Measurements from ENCODE around the gene TP73. TPM values are rescaled to one million over a fixed set of nuclear protein-coding genes. Genes with fewer than 3 reads are reported as not detected.

TP73 gene
- polyA plus RNA-seq, 1 donor: 2.1 TPM

DNA sequence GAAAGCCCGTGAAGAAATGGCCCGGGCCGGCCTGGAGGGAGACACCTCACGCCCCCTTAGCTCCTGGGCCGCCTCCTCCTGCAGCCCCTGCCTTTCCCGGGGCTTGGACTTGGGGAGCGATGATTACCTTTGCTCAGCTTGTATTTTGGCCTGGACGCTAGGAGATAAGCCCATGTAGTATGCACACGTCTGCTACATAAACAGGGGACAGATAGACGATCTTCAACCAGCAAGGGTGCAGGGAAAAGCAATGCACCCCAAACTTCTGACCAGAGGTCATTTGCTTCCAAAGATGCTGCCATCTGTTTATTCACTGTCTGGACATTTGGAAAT lies 936 bp downstream of the TP73 start:
- DNase-seq: no peak

DNA sequence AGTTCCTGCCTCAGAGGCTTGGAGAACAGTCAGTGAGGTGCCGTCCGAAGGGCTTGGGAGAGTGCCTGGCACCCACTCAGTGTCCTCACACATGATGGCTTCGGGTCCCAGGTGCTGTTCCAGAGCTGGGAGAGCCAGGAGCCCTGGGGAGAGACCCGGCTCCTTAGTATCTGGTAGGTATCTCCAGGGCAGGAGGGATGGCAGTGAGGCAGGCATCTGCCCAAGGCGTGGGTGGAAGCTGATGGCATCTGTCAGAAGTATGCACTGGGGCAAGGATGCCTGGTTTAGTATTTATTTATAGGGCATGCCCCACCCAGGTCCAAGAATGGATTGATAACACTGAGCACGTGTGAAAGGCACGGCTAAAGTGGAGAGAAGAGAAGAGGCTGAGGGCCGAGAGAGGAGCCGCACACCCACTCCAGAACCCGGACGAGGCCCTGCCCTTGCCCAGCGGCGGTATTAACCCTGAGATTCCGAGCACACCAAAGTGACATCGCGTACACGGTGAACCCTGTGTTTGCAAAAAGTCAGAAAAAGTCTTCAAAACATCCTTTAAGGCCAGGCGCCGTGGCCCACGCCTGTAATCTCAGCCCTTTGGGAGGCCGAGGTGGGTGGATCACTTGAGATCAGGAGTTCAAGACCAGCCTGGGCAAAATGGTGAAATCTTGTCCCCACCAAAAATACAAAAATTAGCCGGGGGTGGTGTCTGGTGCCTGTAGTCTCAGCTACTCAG lies 2.4 kb downstream of the TP73 start:
- DNase-seq: no peak

DNA sequence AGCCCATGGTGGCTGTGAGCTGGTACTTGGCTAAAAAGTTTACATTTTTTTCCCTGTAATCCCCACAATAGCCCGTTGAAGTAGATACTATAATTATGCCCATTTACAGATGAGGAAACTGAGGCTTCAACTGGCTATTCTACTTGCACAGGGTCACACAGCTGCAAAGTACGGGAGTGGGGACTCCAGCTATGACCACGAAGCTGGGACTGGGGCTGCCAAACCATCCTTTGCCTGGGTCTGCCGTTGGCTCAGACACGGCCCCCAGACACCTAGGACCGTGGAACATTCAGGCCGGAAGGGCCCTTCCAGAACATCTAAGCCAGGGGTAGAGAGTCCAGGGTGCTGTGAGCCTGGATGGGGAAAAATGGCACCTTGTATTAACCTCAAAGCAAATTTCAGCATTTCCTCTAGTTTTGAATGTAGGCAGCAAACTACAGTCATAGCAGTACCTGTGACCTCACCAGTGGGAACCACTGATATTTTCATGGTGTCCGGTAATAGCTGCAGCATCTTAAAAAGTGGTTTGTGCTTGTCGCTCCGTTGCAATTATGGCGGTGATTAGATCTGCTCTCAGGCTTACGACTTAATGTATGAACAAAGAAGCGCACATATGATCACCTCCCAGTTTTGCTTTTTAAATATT lies 4.3 kb downstream of the TP73 start:
- DNase-seq: no peak

DNA sequence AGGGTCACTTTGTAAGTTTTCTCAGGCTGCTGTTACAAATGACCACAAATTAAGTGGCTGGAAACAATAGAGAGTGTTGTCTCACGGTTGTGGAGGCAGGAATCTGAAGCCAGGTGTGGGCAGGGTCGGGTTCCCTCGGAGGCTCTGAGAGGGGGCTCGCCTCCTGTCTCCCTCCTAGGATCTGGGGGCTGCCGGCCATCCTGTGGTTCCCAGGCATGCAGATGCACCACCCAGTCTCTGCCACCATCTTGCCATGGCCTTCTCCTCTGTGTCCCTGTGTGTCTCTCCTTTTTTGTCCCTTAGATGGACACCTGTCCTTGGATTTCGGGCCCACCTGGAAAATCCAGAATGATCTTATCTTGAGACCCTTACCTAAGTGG lies 4.8 kb downstream of the TP73 start:
- no peak for DNase-seq

DNA sequence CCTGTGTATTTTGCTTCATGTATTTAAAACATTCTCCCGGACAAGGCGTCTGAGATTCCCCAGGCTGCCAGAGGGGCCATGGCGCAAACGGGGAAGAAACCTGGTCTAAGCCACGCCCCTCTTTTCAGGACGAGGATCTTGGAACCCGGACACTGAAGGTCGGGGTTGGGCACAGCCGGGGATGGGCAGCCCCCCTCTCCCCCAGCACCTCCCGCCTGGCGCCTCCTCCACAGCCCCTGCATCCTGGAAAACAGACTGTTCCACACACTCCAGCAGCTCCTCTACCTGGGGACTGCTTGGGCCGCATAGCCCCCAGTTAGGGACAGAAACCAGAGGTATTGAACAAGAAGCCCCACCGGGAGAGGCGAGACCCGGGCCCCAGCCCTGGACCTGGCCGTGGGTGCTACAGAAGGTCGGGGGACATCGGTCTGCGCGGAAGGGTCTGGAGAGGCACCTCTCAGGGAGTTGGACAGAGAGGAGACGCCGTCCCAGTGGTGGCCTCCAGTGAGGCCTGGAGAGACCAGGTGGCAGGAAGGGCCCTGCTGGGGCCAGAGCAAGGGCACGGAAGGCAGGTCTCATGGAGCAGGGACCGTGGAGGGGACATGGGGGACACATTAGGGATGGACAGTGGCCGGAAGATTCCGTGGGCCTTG lies 5.4 kb downstream of the TP73 start:
- DNase-seq: no peak

DNA sequence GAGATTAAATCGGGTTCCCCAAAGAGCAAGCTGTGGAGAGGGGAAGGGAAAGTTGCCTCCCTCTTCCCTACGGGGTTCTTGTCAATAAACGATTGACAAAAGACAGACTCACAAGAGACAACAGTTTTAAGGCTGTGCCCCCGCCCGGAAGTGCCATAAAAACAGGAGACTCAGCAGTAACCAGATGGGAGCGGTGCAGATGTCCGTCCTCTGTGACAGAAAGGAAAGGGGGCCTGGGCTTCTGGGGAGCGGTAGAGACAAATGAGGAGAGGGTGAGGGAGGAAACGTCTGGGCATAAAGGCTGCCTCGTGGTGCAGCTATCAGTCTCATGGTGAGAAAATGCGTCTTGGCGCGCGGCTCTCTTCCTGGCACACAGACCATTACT lies 5.9 kb downstream of the TP73 start:
- no peak for DNase-seq

DNA sequence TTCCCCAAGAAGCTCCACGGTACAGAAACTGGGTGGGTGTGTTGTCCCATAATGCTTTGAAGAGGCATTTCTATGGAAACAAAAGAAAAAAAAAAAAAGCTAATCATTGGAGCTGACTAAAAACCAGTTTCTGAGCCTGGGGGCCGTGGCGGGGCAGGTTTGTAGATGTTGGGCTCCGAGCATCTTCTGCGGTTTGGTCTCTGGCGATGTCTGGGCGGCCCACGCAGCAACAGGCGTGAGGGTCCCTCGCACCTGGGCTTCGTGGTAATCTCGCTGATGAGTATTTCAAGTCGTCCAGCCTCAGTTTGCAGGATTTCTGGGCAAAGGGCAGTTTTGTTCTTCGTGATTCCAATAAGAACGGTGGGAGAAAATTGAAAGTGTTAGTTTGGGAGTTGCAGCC lies 6.8 kb downstream of the TP73 start:
- no peak for DNase-seq

DNA sequence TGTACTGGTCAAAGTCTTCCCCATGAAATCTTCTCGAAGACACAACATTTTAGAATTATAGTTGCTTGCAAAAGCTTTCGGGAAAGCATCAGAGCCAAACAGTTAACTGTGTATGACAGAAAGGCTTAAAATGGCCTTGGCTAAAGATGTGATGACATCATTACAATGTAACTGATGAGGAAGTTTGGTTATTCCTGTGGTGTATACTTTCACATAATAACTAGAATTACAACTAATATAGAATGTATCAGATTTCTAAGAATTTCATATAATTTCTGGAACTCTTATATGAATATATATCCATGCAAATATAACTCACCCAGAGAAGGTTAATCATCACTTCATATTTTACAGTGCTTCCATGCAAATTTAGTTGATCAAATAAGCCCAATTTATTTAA lies 8.4 kb downstream of the TP73 start:
- DNase-seq: no peak

DNA sequence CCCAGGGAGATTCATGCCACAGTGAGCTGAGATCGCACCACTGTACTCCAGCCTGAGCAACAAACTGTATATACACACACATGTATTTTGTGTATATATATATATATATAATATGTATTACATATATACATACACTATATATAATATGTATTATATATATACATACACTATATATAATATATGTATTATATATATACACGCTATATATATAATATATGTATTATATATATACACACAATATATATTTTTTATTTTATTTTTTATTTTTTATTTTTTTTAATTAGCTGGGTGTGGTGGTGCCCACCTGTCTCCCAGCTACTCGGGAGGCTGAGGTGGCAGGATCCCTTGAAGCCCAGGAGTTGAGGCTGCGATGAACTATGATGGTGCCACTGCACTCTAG lies 9.3 kb downstream of the TP73 start:
- DNase-seq: no peak

DNA sequence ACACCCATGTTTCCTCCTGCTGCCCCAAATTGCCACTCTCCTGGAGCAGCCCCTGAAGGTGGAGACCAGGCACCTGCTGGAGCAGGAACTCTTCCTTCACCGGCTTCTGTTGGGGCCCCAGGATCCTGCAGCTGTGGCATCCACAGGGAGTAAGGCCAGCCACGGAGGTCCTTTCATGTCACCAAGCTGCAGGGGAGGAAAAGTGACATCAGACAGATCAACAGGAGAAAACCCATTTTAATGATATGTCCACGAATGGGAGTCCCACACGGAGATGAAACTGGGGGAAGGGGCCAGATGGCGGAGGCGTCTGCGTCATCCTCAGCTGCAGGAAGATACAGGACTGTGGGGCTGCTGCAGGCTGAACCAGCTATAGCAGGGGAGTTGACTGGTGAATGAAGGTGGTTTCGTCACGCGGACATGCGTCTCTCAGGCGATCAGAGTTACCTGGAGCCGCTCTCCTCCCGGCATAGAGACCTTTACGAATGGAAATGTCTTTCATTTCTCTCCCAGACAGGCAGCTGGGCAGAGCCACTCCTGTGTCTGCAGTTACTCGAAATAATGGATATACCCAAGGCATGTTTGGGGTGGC lies 9.9 kb downstream of the TP73 start:
- no peak for DNase-seq

DNA sequence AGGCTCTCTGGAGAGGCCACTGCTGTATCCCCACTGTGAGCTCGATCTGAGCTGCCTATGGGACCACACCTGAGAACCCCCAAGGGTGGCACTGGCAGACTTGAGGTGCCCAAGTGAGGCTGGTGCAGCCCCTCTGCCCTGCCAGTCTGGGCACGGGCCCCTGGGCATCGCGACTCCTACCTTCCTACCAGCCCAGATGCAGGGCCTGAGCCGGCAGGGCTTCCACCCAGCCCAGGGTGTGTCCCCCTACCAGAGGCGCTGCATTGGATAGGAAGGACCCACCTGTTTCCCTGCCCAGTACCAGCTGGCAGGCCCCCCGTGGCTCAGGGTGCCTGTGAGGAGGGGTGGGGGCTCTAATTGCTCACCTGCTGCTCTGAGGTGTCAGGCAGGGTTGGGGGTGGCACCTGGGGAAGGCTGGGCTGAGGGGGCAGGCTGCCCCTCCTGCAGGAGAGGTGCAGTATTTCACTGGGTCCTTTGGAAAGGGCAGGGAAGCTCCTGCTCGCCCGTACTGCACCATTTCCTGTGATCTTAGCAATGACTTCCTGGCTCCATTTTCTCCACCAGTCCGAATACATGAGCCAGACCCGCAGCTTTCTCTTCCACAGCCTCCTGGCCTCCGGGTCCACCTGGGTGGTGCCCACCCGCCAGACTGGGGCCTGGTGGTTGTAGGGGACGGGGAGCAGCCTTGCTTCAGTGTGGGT lies 11.8 kb downstream of the TP73 start:
- DNase-seq: no peak

DNA sequence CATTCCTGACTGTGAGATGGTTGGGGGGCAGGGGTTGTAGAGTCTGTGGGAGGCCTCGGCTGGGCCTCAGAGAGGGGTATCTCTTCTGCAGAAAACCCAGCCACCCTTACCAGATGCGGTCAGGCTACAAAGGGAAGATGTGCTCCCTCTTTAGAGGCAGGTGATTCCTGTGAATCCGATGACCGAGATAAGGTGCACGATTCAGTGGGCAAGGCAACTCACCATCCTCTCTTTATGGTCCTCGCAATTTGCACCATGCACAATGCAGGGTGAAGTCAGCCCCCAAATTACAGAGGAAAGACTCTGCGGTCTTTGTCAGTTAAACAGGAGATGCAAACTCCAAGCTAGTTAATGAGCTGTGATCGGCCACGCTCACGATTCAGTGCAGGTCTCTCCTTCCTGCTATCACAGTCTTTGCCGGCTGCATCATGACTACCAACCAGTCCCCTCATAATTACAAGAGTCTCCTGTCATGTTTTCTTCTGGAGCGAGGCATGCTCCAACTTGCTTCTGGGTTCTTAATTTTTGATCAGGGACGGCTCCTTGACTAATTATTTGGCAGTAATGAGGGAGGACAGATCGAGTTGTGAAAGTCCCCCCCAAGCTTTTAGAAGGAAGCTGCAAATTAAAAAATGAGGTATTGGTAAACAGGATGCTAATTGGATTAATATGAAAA lies 12.5 kb downstream of the TP73 start:
- DNase-seq: no peak

DNA sequence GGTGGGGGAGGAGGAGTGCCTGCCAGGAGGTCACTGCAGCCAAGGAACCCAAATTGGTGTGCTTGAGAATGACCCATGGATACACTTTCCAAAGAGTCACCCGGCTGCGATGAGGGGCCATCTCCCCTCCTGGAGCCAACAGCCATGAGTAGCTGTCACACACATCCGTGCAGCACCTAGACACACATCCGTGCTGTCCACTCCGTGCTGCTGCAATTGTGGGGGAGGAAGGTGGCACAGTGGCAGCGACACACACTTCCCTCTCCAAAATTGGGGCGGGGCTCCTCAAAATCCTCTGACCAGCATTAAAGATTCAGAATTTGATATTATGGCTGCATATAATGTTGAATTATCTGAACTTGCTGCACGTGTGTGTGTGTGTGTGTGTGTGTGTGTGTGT lies 15.8 kb downstream of the TP73 start:
- DNase-seq: no peak

DNA sequence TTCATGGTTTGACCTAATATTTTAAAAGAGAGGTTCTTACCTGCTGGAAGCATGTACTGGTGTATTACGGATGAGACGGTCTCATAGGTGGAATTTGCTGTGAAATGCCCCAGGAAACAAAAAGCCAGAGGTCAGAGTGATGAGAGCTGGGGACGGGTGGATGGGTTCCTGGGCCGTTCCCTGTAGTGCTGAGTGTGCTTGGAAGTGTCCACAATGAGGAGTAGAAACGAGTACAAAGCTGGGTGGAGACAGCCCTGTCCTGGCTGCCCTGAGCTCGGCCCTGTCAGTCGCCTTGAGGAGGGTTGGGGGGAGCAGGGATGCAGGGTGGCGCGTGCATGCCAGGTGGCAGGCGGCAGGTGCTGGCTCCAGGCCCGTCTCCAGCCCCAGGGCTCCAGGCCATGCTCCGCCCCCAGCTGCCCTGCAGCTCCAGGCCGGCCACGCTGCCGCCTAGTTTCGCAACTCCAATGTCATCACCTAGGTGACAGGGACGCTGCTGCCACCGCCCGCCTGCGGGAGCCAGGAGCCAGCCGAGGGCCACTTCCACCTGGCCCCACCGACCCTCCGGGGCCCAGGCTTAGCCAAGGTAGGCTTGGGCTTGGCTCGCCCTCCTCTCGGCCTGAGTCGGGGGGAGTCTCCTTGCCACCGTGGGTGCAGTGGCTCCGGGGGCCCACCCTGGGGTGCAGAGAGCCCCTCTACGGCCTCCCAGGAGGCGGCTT lies 16.4 kb downstream of the TP73 start:
- peak; percentile 29 for DNase-seq

DNA sequence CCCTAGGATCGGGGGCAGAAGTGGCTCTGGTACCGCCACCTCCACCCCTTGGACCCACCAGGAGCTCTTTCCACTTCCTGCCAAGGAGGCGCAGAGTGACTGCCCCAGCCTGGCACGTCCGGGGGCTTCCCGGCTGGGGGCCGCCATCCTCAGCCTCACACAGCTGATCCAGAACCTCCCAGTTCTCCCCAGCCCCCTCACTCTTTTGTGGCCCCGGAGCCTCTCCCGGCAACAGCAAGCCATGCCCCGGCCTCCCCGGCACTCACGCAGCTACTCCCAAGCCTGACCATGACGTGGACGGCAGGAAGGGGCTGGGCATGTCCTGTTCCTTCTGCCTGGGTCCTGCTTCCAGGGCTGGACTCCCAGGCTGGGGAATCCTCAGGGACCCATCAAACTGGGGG lies 17.1 kb downstream of the TP73 start:
- DNase-seq: no peak

DNA sequence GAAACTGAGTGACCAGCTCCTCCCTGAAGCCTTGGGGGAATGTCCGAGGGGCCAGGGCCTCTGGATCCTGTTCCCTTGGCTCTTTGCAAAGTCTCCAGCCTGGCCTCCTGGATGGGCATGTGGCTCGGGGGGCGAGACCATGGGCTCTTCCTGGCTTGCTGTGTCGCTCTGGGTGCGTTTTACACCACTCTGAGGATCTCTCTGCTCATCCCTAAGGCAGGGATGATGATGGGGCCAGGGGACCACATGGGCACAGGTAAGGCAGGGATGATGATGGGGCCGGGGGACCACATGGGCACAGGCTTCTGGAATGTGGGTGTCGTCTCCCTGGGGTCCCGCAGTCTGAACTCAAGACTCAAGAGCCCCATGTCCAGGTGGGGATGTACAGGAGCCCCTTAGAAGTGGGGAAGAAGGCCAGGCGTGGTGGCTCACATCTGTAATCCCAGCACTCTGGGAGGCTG lies 17.7 kb downstream of the TP73 start:
- DNase-seq: no peak

DNA sequence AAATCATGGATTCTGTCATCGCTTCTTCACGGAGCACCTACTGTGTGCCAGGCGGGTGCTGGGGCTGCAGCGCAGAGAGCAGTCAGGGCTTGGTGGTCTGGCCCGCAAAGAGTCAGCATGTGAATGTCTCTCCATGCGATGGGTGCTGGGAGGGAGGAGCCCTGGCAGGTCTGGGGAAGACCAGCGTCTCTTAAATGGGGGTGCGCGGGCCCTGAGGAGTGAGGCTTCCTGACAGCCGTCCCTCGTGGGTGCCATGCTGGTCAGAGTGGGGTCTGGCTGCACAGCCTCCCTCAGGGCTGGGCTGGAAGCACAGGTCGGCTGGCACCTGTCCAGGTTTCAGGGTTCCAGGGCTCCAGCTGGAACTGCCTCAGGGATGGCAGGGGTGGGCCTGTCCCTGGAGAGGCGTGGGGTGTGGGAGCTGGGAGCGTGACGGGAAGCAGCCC lies 18.5 kb downstream of the TP73 start:
- no peak for DNase-seq

DNA sequence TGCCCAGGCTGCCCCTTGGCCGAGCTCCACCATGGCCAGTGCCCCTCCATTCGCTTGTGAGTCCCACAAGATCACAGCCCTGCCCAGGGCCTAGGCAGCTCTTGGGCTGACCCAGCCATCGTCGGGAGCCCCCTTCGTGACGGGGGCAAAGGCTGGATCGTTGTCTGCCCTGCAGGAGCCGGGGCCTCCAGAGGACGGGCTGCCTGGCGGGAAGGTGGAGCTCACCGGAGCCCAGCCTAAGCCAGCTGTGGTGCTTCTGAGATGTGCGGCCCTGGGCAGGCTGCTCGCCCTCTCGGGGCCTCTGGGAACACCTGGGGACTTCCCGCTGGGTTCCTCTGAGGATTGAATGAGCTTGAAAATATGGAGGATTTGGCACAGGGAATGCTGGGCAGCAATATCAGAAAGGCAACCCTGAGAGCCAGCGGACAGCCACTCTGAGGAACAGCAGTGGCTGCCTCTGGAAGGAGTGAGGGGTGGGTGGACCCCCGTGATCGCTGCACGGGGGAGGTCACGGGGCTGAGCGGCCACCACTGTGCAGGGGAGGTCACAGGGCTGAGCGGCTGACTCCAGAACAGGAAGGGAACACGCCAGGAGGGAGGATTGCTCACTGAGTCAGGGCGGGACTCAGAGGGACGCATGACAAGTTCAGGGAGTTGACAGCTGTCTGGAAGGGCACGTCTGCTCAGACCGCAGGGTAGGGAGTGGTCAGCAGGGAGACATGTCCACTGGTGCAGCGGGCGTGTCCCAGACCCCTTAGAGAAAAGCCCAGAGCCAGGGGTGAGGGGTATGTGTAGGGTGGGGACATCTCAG lies 19.3 kb downstream of the TP73 start:
- DNase-seq: no peak

DNA sequence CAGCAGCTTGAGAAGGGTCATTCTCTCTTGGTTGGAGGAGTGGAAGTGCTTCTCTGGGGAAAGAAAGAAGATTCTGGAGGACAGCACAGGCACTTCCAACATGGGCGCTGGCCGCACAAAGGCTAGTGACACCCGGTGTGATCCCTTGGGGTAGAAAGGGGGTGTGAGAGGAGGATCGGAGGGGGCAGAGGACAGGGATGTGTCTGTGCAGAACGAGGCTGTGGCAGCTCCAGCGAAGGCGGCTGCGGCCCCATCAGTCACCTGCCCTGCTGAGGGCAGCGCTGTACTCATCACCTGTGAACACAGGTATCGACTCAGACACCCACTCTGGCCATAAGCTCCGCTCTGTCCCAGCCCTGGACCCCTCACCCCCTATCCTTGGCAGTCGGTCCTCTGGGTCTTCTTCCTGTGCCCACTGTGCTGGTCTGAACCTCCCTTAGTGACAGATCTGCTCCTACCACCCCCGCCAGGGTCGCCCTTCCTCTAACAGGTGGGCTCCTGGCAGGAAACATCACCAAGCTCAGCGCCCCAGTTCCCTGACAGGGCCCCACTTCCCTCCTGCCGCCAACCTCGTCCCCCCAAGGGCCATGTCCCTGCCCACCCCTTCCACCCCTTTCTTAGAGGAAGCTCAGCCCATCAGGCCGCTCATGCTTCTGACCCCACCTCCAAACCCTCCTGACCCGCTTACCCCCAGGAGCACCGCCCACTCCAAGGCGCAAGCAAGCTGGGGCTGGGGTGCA lies 20.1 kb downstream of the TP73 start:
- DNase-seq: no peak

DNA sequence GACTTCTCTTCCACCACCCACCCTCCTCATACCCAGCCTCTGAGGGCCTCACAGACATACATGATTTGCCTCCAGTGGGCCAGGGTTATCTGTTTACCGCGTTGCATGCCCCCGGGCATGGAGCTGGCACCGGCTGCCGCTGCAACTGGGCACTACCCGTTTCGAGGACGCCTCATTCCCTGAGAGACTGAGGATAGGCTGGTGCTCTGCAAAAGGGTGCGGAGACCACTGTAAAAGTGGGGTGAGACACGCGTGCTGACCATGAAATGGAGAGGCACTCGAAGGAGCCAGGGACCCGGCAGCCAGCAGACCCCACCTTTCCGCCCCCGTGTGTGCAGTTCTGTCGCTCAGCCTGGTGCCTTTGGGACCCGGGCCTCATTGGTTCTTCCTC lies 20.6 kb downstream of the TP73 start:
- DNase-seq: no peak
